Measurements from ENCODE around the gene WDR18.

Gene WDR18

DNA sequence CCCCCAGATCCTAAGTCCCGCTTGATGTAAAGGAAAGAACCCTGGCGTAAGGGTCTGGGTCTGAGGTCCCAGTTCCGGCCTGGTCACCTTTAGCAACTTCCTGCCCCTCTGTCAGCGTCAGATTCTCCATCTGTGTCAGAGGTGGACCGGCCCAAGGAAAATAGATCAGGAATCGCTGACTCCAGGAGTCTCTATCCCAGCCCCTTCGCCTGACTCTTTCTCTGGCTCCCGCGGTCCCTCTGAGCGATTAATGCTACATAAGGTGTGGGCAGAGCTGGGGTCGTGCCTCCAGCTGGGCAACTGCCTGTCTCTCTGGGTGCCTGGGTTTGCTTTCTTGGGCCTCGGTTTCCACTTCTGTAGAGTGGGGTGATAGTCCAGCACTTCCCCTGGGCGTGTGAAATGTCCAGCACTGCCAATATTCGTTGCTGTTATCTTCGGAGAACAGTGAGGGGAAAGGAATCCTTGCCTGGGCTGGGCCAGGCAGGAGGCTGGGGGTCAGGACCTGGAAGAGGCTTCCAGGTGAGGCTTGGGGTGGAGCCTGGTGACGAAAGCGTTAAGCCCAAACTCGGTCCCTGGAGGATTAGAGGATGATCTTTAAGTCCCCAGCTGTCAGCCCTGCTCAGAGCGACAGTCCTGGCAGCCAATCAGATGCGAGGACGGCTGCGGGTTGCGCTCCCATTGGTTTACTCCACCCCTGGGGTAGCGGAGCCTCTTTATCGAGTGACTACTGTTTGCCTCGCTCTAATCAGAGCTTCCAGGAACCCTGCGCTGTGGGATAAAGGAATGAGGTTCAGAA lies 56.5 kb downstream of the WDR18 start:
- peak; percentile 18 to 94 (median 76) for DNase-seq

DNA sequence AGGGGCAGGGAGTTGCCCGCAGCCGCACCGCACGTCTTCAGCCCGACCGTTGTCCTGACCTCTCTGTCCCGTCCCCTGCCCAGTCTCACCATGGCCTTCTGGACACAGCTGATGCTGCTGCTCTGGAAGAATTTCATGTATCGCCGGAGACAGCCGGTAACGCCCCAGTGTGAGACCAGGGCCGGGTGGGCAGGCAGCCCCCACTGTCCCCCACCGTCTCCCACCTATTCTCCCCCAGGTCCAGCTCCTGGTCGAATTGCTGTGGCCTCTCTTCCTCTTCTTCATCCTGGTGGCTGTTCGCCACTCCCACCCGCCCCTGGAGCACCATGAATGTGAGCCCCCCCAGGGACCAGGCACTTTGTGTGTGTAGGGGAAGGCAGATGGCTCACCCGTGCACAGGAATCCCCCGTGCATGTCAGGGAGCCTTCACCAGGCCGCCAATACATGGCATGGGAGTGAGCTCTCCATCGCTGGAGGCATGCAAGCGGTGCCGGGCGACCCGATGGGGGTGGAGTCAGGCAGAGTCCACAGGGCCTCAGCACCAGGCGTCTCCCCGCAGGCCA lies 57.2 kb downstream of the WDR18 start:
- no peak for DNase-seq

DNA sequence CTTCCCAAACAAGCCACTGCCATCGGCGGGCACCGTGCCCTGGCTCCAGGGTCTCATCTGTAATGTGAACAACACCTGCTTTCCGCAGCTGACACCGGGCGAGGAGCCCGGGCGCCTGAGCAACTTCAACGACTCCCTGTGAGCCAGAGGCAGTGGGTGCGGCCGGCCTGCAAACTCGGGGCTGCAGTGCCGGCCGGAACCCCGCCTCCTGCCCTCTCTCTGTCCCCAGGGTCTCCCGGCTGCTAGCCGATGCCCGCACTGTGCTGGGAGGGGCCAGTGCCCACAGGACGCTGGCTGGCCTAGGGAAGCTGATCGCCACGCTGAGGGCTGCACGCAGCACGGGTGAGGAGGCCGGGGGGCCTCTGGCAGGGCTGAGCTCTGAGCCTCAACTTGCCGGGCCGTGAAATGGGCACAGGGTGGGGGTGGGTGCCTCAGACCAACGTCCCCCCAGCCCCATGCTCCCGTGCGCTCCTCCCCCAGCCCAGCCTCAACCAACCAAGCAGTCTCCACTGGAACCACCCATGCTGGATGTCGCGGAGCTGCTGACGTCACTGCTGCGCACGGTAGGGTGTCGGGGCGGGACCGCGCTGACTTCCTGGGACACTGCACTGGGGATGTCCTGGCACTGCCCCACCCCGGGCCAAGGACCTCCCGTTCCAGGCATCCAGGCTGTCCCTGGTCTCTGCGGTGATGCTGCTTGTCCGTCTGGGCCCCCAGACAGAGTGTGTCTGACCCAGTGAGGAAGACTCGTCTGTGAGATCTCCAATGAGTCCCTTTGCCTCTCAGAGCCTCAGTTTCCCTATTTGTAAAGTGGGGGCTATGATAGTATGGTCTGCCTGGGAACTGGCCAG lies 57.9 kb downstream of the WDR18 start:
- DNase-seq = no peak

DNA sequence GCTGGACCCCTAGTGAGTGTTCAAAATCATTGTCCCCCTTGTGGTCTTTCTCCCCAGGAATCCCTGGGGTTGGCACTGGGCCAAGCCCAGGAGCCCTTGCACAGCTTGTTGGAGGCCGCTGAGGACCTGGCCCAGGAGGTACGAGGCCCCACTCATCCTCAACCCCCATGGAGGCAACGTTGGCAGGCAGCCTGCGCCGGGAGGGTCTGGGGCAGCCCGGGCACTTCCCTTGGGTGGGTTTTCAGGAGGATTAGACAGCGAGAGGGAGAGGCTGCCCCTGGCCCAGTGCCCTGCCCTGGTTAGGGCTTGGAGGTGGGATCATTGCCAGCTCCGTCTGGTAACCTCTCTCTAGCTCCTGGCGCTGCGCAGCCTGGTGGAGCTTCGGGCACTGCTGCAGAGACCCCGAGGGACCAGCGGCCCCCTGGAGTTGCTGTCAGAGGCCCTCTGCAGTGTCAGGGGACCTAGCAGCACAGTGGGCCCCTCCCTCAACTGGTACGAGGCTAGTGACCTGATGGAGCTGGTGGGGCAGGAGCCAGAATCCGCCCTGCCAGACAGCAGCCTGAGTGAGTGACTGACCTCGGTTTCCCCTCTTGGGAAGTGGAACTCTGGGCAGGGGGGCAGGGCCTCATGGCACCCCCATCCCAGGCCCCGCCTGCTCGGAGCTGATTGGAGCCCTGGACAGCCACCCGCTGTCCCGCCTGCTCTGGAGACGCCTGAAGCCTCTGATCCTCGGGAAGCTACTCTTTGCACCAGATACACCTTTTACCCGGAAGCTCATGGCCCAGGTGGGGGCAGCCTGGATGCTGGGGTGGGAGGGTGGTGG lies 58.8 kb downstream of the WDR18 start:
- no peak for DNase-seq
